KG1 (cell line): ENCODE results near the gene FXYD2.
A peak's percentile ranks its signal among the peaks of the same experiment; 100 is the strongest.

ENCODE experiments used
- DNase-seq: peaks from one replicate; lab custom pipeline; 2025; lab: John Stamatoyannopoulos, UW

Gene FXYD2

DNA sequence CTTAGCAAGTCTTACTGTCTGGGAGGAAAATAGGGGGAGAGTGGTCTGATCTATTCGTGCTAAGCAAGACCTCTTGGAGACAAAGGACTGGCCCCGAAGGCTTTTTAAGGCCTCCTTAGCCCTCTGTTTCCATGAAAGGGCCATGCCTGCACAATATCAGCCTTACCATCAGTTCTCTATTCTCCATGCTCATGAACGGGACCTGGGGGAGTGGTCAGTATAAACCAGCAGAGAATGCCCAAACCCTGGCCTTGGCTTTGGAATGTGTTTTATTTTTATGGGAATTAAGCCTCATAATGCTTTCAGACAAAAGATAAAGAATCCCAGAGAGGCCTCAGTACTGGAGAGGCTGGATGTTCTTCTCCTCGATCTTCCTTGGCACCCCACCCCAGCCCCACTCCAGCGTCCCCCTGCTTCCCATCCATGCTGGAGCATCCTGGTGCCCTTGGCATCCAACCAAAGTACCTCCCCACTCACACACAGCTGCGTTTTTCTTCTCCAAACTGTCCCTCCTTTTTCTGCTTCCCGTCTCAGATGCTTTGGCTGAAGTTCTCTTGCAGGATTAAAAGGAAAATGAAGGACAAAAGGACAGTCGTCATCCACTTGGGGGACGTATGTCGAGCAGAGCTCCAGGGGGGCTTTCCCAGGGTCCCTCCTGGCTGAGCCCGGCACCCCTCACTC is 33.3 kb upstream of the FXYD2 start:
- DNase-seq: no peak

DNA sequence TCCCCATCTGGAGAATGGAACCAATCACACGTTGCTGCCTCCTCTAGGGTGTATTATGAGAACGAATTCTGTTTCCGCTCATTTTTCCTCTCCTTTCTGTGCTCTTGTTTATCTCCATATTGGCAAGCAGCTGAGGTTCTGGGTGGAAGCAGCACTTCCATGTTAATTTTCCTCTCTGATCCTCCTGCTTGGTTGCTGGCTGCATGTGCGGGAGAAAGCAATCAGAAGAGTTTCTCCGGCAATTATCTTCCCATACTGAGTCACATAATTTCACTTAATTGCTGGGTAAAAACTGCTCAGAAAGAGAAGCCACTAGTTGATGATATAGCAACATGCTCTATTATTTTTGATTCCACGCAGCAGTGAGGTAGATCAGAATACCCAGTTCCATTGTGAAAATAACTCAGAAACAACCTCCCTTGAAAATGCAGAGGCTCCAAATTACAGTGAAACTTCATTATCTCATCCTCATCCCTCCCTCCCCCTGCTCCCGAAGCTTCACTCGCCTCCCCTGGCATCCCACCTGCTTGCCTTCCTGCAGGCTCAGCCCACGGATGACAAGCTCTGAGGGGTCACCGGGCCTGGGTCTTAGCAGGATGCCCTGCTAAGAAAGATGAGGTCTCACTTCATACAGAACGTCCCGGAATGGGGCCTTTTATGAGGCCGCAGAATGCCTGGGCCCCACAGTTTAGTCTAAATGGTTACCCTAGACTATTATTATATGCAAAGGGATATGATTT is 31.5 kb upstream of the FXYD2 start:
- no peak for DNase-seq

DNA sequence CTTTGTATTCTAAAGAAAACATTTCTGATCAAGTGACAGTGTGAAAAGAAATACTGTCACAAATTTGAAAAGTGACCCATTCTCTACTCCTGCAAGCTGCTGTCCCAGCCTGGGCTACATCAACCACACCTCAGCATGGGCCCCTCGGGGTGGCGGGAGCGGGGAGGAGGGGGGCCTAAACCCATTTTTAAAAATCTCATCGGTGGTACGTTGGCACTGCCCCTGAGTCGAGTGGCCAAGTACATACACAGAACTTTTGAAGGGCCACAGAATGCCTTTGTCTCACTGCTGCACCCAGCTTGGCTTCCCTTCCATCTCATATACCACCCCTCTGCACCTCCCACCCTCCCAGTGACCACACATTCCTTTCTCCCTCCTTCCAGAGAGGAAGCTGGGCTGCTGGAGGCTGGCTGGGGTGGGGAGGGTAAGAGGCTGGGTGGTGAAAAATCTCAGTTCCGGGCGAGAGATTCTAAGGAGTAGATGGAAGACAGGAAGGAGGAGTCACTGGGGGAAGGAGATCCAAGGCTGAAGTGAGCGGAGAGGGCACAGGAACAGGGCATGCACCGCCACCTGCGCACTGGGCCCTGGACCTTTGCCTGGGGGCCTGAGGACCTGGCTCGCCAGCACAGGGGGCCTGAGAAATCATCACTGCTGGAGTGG is 30.8 kb upstream of the FXYD2 start:
- DNase-seq: no peak

DNA sequence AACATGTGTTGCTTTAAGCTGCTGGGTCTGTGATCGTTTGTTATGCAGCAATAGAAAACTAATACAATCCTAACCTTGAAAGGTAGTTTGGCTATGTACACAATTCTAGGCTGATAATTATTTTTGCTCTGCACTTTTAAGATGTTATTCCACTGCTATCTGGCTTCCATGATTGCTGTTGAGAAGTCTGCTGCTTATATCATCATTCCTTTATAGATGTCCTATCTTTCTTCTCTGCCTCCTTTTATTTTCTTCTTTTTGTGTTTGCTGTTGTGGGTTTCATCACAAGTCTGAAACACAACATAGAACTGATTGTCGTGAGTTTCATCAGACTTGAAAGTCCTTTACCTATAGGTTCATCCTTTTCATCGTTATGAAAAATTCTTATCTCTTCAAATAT is 27.8 kb upstream of the FXYD2 start:
- DNase-seq: no peak

DNA sequence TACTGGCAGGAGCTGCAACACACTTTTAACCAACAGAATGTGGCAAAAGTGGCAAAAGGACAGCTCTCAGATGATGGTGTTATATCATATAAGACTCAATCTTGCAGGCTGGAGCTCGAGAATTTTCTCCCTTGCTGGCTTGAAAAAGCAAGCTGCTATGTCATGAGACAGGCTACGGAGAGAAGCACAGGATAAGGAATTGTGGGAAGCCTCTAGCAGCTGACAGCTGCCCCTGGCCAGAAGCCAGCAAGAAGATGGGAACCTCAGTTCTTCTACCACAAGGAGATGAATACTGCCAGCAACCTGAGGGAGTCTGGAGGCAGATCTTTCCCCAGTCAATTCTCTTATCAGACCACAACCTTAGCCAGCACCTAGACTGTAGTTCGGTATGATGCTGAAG is 27.3 kb upstream of the FXYD2 start:
- no peak for DNase-seq

DNA sequence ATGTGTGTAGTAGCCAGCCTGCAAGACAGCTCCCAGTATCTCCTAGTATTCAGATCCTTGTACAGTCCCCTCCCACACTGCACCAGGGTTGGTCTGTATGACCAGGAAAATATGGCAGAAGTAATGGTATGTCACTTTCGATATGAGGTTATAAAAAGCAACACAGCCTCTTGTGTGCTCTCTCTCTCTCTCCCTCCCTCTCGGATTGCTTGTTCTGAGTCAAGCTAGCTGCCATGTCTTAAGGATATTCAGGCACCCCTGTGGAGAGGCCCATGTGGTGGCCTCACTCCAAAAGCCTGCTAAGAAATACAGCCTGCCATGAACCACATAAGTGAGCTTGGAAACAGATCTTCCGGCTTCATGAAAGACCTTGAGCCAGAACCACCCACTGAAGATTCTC is 26.6 kb upstream of the FXYD2 start:
- no peak for DNase-seq

DNA sequence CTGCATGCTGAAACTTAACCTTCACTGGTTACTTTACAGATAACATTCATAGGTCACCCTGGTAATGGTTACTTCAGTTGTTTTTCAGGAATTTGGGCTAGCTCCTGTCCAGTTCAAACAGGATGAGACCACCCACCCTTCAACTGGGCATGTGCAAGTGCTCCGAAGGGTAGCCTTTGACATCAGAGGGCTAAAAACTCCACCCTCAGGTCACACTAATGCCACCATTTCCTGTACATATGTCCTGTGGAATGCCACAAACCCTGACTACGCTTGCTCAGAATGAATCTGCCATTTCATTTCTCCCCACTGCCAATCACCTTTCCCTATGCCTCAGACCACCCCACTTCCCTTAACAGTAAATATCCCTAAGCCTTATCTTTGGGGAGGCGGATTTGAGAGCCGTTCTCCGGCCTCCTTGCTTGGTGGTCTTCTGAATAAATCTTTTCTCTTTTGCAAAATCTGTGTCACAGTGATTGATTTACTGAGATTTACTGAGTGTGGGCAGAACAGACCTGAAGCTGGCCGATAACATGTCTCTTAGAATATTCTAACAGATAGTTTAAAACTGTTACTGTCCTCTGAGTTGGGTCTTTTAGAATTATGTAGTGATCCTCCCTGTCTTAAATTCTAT is 25.4 kb upstream of the FXYD2 start:
- DNase-seq: no peak

DNA sequence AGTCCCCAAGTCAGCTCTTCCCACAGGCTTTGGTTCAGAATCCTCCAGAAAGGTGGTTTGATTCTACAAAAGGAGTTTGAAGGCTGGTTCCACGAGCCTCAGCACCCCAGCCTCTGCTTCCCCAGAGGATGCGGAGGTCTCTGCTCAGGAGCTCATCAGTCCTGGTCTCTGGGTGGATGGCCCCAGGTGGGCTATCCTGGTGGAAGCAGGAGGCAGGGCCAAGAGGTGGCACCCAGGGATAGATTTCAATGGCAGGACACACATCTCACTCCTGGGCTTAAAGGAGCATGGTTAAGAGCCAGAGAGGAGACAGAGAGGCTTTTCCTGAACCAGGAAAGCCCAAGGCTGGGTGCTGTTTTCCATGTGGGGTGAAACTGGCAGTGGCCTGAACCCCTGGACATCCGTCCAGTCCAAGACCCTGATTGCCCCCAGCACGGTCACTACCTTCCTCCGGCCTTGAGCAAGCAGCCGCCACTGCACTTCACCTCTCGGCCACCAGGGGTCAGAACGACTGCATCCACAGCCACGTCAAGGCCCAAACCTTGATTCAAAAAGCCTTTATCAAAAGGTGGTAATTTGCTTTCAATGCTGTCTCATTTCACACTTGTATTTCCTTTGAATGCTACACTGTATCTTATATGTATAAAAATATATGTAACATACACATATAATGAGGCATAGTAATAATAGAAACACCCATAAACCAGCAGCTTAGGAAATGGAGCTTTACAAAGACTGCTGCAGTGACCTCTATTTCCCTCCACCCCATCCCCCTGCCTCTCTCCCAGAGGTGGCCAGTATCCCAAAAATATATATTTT is 19.3 kb upstream of the FXYD2 start:
- DNase-seq: peak; percentile 69

DNA sequence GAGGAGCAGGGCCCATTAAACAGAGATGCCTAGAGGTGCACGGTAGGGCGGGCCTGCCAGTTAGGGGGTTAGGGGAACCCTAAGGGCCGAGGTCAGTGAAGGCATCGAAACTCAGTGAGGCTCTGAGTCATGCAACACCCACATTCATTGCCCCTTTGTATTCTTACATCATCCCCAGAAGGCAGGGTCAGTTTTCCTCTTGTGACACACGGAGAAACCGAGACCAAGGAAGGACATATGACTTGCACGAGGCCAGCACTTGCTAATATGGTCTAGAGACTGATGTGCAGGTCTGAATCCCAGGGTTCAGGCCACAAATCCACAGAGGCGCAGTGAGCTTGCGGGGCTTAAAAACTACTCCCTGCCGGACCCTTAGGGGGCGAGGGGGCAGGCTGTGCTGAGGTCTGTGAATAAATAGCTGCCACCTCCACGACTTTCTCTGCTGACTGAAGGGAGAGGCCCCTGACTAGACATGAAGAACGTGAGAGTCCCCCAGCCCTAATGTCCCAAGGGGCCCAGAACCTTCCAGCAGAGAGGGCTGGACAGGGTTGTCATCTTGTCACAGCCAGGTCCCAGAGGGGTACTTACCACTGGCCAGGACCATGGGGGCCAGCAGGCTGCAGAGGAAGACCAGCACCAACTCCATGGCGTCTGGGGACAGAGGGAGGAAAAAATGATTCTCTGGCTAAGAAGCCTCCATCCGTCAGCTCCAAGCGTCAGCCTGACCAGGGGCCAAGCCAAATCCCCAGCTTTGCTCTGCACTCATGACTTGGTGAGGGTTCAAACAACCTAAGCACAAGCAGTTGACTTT is 17.8 kb upstream of the FXYD2 start:
- no peak for DNase-seq

DNA sequence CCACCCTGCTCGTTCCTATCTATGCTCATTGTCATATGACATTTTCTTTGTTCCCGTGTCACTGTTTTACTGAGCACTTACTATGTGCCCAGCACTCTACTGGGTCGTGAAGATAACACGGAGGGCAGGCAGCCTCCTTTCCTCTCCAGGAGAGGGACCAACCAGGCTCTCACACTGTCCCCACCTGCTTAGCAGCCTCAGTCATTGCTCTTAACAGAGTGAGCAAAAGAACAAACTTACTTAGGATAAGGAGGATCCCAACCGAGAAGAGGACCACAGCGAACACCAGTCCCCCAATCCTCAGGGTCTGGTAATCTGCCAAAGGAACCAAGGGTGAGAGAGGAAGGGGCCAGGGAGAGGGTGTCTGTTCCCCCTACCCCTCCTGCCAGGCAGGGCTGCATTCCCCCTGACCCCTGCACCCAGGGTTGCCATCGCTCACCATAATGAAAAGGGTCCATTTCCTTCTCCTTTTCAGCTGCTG is 17.0 kb upstream of the FXYD2 start:
- no peak for DNase-seq

DNA sequence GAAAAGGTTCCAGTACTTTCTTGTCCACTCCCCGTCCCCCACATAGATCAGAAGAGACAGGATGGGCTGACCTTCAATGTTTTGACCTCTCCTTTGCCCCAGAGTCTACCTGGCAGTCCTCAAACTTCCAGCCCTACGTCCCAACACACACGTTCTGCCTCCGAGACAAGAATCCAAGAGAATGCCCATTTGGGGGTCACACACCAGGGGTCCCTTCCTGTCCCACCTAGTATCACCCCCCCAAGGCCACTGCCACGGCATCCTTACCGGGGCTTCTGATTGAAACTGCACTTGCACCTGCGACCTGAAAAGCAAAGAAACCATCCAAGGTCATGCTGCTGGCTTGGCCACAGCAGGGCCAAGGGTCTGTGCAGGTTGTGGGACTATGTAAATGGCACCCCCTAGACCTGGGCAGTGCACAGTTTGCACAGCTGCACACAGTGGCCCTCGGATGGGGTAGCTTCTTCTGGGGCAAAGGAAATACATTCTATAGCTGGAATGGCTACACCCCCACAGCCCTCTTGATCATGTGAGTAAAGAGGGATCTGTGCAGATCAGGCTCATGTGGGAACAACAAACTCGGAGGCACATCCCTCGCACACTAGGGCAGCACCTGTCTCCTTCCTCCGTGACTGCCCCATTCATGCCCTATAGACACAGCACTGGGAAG is 16.5 kb upstream of the FXYD2 start:
- no peak for DNase-seq

DNA sequence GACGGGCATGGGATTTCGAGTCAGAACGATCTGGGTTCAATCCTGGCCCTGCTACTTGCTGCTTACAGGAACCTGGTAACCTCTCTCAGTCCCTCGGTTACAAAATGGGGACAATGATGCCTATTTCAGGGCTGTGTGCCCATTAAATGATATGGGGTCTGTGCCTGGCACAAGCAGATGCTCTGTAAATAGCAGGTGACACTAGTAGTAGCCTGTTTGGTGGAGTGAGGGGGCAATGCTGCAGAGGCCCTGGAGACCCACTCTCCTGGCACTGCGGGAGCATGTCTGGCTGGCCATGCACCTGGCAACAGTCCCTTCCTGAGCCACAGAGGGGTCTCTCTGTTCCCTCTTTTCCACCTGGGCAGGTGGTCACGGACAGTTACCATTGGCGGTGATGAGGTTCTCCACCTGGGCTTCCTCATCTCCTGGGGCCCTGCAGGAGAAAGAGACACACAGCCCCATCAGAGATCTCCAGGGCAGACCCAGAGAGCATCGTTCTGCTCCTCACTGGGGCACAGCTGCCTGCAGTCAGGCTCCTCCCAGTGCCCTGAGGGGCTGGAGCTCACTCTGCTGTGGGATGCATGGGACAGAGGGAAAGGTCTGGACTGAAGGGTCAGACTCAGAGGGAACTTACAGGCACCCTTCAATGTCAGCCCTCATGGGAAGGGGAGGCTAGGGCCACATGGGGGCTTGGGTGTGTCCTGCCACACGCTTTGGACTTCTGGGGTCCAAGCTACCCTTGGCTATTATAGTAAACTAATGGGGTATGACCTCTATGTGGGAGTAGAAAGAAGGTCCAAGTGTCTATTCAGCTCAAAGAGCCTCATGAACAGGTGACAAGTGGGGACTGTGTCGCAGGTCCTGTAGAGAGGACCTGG is 15.6 kb upstream of the FXYD2 start:
- DNase-seq: no peak

DNA sequence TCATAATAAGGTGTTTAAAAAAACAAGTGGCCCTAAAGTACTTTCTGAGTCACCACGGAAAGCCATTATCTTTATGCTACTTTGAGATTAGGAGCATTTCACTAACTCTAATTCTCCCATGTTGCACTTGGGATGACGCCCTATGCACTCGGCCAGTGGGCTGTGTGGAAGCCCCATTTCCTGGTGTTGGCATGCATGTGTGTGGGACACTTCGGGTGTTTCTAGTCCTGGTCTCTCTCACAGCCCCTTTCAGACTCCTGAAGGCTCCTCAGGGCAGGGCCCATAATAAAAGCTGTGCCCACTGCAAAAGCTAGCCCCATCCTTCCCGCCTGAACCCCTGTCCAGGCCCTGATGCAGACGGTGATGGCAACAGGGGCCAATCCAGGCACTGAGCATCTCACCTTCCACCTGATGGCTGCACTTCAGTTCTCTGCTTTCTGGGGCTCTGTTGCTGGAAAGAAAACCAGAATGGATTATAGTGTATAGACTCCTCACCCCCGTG is 14.9 kb upstream of the FXYD2 start:
- no peak for DNase-seq

DNA sequence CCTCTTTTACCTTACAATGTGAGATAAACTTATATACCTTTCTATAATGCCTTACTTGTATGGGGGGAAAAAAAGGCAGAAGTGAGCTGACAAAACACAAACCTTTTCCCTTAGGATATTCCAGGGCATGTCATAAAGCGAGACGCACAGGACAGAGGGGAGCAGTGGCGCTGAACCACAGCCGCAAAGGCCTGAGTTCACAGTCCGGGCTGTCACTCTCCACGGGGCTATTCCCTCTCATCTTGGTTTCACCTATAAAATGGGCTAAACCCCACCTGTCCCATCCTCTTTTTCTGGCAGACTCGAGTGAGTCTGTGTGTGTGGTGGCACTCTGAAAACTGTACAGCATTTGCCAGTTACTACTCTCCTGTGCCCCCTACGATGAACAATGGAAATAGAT is 14.4 kb upstream of the FXYD2 start:
- no peak for DNase-seq

DNA sequence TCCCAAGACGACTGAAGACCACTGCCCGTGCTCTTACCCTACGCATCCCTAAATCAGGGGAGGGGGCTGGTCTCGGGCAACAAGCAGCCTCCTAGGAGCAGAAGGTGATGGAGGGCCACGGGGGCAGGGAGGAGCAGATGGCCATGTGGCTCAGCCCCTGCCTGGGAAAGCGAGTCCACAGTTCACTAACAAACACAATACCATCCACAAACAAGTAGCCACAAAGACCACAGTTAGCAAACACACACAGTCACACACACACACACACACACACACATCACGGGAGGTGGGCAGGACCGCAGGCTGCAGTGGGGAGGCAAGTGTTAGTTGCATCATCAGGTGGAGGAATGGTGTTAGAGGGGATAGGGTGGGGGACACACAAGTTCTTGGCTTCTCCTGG is 13.2 kb upstream of the FXYD2 start:
- no peak for DNase-seq

DNA sequence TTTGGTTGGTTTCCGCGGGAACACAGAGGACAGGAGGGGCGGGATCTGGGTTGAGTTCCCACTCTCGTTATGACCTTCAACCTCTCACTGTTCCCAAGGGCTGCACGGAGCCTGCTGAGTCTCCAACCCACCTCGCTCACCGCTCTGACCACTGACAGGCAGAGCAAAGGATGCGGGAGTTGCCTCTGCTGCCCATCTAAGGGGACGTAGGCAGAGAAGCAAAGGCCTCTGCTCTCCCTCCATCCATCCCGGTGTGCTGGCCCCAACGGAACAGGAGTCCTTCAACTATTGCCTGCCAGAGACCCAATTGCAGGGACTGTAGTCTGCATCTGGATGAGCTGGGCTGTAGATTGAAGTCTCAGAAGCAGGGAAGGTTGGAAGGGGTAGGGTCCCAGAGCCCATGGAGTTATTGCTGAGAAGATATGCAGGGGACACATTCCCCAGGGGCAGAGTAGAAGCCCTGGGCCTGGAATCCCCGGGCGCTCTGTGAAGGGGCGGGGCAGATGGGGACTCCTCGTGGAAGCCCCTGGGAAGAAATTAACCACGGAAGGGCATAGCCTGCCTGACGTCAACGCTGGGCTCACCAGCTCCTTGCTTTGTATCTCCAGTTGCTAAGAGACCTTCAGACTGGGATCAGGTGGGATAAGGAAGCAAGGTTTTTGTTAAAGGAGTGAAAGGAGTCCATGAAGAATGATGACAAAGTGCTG is 12.7 kb upstream of the FXYD2 start:
- DNase-seq: no peak

DNA sequence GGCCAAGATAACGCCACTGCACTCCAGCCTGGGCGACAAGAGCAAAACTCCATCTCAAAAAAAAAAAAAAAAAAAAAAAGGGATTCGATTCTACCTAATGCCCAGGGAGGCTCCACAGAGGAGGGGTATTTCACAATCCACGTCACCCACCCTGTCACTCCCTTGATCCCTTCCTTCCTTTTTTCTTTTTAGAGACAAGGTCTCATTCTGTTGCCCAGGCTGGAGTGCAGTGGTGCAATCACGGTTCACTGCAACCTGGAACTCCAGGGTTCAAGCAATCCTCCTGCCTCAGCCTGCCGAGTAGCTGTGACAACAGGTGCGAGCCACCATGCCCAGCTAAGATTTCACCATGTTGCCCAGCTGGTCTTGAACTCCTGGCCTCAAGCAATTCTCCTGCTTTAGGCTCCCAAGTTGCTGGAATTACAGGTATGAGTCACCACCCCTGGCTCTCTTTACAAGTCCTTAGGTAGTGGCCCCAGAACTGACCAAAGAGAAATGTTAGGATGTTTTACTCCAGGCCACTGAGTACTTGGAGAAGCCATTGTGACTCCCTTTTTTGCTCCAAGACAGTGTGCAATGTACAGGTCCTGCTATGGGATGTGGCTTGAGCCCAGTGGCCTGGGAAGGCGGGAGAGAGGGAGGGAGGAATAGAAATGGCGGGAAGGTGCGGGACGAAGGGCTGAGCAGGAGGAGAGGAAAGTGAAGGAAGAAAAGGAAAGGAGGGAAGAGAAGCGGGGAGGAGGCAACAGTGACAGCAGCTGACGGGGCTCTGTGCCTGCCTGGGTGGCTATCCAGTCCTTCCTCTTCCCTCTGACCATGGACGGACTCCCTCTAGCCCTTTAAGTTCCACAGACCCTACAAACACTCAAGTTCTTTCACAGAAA is 11.8 kb upstream of the FXYD2 start:
- DNase-seq: no peak

DNA sequence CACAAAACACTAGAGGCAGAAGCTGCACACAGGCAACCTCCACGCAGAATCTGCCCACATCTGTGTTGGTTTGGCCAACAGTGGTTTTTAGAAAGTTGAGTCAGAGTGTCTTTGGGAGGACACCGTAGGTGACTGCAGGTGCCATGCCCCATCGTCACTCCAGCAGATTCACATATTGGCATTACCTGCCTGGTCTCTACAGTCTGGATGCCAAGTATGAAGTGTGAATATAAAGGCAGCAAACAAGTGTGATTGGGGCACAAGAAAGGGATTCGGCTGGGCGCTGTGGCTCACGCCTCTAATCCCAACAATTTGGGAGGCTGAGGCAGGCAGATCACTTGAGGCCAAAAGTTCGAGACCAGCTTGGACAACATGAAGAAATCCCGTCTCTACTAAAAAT is 11.0 kb upstream of the FXYD2 start:
- DNase-seq: no peak
